Iris pigment epithelial cell (primary cell): Measurements from ENCODE around the gene SH2D7.
A peak's percentile ranks its signal among the peaks of the same experiment; 100 is the strongest.

Experiments used
- DNase-seq: peaks from one replicate; pipeline ENCODE4 v3.0.0-alpha.2; 2011; ENCODE audit warnings: low read depth

Gene SH2D7

DNA sequence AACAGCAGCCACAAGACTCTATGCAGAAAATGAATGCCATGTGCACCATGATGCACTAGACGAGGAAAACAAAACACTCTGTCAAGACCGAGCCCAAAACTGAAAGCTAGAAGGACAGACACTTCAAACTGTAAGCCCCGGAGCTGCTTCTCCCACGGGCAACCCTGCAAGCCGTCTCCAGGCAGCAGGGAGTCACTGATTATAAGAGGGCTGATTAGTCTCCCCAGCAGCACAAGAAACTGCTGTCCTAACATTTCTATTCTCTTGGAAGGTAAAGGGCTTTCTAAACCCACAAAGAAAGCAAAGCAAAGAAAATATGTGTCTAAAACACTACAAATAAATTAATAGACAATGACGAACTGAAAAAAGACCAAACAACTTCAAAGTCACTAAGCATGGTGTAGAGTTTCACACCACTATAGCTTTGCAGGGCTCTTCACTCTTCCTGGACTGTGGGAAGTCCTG lies 30.4 kb upstream of the SH2D7 start:
- DNase-seq = peak; percentile 77

- no peak for DNase-seq
Measured at GRCh38 chr15:78063217-78063616, 29.1 kb upstream of the SH2D7 start.

DNA sequence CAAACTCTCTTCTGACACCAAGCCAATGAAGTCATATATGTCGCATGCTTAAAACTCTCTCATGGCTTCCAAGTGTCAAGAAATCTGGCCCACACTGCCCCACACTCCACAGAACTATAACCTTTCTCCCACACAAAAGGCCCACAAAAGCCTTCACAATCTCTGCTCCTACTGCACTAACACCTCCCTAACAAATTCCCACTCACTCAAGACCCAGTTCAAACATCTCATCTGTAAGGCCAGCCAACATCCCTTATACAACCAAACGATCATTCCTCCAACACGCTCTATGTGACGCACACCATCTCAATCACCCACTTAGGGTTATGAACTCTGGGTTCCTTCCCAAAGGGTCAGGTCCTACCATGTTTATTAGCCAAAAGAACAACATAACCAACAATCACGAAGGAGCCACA lies 28.4 kb upstream of the SH2D7 start:
- no peak for DNase-seq

- peak; percentile 58 for DNase-seq
Measured at GRCh38 chr15:78064544-78064943, 27.8 kb upstream of the SH2D7 start.

DNA sequence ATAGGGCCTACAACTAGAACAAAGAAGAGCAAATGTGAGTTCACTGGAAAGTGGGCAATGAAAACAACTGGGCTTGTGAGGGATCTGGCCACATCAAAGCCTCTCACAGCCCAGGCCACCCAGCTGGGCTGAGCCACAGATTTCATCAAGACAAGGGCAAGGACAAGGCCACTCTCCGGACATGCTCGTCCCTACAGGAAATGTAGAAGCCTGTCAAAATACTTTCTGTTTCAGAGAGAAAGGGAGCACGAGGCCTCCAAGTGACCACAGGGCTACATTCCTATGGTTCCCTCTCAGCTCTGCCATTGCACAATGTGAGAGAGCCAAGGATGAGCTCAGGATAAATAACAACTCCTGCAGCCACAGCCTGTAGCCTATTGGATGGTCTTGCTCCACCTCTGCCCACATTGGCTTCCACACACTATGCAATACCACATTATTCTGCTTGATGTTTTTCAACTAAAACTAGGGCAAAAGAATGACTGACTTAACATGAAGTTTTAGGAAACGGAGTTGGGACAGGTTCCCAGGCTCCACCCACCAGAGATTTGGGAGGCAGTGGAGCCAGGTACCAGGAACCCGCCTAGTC lies 27.0 kb upstream of the SH2D7 start:
- peak; percentile 100 for DNase-seq

DNA sequence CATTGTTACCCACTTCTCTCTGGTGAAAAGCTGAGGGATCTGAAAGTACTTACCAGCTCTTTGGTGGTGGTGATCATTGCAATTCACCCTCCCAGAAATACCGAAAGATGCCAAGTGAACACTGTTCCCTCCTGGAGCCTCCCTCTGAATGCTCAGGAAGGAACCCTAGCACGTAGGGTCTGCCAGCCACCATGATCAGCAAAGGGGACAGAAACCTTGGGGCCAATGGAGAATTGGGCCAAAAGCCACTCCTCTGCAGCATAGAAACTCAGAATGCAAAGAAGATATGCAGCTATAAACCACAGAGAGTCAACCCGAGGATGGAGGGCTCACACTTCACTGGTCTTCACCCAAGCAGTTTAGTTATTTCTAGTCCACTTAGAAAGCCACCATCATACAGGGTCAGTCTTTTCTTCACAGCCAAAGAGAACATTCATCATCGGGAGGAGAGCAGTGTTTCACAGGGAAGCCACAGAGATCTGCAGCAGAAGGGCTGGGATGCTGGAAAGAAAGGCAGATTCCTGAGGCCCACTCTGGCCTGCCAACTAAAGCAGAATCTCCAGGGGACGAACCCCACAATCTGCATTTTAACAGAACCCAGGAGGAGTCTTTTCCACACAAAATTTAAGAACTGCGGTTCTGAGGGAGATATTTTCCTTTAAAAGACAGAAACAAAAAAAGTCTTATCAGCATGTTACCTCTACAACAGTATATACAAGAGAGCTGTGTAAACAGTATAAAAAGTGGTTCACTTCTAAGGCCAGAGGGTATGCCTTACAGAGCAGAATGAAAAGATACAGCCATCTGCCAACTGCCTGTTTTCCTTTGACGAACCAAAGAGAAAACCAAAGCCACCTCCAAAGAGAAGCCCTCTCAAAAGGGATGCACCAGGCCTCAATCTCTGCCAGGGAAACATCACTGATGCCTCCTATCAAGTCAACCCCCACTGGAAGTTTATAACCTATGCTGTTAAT lies 26.1 kb upstream of the SH2D7 start:
- no peak for DNase-seq

GRCh38 chr15:78067328-78068228 lies 24.8 kb upstream of the SH2D7 start:
- peak; percentile 45 for DNase-seq

DNA sequence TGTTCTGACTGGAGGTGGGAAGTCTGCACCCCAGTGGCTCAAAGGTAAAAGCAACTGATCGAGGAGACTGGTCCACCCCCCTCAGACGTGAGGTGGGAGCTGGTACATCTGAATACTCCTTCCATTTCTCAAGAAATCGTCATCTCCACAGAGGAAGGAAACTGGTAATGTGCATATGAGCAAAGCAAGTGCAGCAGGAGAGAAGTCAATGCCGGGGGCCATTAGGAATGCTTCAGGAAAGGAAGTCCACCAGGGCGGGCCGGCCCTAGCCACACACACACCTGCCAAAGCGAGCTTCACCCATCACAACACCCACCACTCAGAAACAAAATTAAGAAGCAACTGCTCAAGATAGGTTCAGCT lies 23.3 kb upstream of the SH2D7 start:
- DNase-seq = no peak

- no peak for DNase-seq
Measured at GRCh38 chr15:78069462-78070029, 22.8 kb upstream of the SH2D7 start.

GRCh38 chr15:78070049-78070700 lies 22.2 kb upstream of the SH2D7 start:
- no peak for DNase-seq

DNA sequence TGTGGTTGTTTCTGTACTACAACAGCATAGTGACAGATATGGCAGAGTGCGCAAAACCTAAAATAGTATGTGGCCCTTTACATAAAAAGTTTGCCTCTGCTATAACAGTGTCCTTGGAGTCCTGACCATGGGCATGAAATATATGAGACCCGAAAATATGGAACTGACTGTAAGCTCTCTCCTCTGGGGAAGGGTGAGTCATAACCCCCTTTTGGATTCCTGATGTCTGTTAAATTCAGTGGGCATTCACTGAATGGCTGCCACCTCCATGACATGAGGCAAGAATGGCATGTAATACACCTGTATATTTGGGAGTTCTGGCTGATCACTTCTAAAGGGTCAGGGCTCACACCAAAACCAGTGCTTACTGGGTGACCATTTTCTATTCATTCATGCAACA lies 21.0 kb upstream of the SH2D7 start:
- DNase-seq = no peak

GRCh38 chr15:78072080-78072892 lies 20.1 kb upstream of the SH2D7 start:
- DNase-seq = peak; percentile 98

- DNase-seq = no peak
Measured at GRCh38 chr15:78073046-78073787, 19.1 kb upstream of the SH2D7 start.

DNA sequence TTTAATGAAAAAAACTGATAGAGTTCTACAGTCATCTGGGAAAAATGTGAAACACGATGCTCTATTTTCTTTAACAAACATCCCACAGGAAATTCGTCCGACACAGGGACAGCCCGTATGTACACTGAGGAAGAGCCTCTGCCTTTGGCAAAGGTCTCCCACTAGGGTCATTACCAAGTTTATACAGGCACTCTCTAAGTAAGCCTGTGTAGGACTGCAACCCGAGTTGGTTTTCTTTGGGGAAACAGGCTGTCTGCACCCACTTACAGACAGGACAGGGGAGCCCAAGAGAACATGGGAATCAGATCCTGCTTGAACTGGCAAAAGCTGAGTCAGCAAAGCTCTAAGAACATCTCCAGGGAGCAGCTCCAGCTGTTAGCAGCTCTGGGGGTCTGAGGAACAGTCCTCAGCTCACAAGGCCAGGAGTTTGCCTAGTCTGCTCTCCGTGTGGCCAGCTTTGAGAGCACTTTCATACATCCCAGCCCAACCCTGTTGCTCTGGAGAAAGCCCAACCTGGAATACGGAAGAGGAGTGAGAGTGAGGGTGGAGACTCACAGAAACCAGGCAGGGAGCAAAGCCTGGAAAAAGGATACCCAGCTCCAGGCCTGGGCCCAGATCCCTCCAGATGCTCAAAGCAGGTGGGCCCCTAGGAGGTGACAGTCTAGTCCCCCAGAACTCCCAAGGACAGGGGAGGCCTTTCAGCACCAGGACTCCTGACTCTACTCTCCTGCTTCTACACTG lies 16.7 kb upstream of the SH2D7 start:
- peak; percentile 95 for DNase-seq

DNA sequence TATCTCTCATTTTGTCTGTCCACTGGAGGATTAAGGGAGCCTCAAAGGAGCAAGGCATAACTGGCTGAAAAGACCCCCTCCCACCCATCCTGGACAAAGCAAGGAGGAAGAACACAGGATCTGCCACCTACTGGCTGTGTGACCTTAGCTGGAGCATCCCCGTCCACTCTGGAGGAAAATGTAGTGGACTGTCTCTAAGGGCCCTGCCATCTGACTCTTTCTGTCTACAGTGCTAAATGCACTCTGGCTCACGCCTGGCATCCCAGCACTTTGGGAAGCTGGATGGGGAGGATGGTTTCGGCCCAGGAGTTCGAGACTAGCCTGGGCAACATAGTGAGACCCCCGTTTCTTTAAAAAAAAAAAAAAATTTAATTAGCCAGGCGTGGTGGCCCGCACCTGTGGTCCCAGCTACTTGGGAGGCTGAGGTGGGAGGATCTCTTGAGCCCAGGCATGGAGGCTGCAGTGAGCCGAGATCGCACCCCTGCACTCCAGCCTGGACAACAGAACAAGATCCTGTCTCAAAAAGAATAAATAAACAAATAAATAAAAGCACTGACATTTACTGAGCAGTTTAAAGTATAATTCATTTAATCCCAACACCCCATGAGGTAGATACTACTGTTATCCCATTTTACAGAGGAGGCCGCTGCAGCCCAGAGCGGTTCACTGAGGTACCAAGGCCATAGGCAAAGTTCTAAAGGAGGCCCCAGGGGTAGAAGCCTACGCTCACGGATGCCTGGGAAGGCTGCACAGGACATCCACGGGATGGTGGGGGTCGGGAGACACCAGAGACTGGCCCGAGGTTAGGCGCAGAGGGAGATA lies 15.9 kb upstream of the SH2D7 start:
- no peak for DNase-seq

DNA sequence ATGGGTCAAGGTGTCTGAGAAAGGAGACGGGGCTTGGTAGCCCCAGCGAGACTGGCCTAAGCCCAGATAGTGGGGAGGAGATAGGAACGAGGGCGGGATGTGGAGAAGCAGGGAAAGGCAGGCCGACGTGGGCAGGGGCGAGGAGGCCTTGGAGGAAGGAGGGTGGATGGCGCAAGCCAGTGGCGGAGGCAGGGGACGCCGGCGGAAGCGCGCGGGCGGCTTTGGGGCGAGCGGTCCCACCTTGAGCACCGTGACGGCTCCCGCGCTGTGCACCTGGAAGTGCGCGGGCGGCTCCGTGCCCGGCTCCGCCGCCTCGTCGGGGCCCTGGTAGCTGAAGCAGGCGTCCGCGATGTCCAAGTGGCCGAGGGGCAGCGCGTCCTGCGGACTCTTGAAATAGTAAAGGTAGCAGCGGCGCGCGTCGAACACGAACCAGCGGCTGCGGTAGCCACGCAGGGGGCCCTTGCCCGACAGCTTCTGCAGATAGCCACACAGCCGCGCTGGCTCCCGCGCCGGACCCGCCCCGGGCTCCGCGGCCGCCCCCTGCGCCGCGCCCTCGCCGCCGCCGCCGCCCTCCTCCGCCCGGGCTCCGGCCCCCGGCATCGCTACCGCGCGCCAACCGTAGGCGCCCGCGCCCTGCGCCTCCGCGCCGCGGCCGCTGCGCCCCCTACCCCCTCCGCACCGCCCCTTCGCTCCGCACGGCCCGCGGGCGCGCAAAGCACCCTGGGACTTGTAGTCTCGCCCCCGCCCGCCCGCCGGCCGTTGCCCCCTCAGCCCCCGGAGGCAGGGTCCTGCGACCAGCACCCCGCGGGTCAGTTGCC lies 15.1 kb upstream of the SH2D7 start, which contains the start of gene TBC1D2B:
Gene TBC1D2B (minus strand): TSS at position 659 of the 818 bp plus-strand sequence. CDS start 59 bp downstream, at position 600.
- DNase-seq = no peak

GRCh38 chr15:78077871-78078210 lies 14.5 kb upstream of the SH2D7 start:
- no peak for DNase-seq
